ENCODE measurements around the gene CYP27B1.

Gene CYP27B1

GRCh38 chr12:57765003-57765697, 1.7 kb downstream of the CYP27B1 start:
- Histone ChIP-seq H3K9ac (ENCODE audit: low read length) (no peak overlapping the region), H3K36me3 (ENCODE audit: control insufficient read depth, insufficient read depth, low read length) (peaks cover 20% of the 10 kb centered on the region), H3K27me3 (ENCODE audit: control insufficient read depth, insufficient read depth, low read length) (peaks cover 66% of the 10 kb centered on the region), H3K27ac (ENCODE audit: low read depth, low read length) (no peak overlapping the region), H3K4me3 (ENCODE audit: low read depth, low read length) (peak overlapping the region; percentile 64), H3K4me1 (ENCODE audit: control insufficient read depth, insufficient read depth, low read length) (peaks cover 23% of the 10 kb centered on the region), H3K9me3 (ENCODE audit: control insufficient read depth, insufficient read depth, low read depth, low read length) (no peaks in the 10 kb centered on the region)

DNA sequence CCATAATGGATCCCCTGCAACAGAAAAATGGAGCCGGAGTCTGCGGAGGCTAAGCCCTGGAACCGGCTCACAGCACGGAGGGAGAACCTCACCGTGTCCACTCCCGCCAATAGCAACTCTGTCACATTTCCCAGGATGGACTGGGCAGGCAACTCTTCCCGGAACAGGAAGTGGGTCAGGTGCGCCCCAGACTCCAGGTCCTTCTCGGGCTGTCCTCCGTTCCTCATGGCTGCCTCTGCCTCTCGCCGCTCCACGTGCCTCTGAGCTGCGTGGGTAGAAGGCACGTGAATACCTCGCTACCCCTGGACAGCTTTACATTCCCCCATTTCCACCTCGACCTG, 2.2 kb downstream of the CYP27B1 start:
- H3K9ac ChIP-seq (ENCODE audit: low read length) = no peak overlapping the region
- no peaks in the 10 kb centered on the region for H3K9me3 ChIP-seq (ENCODE audit: control insufficient read depth, insufficient read depth, low read depth, low read length)
- H3K27me3 ChIP-seq (ENCODE audit: control insufficient read depth, insufficient read depth, low read length) = peaks cover 66% of the 10 kb centered on the region
- no peak overlapping the region for H3K27ac ChIP-seq (ENCODE audit: low read depth, low read length)
- H3K4me1 ChIP-seq (ENCODE audit: control insufficient read depth, insufficient read depth, low read length) = peaks cover 23% of the 10 kb centered on the region
- H3K36me3 ChIP-seq (ENCODE audit: control insufficient read depth, insufficient read depth, low read length) = peaks cover 15% of the 10 kb centered on the region
- peak overlapping the region; percentile 64 for H3K4me3 ChIP-seq (ENCODE audit: low read depth, low read length)

DNA sequence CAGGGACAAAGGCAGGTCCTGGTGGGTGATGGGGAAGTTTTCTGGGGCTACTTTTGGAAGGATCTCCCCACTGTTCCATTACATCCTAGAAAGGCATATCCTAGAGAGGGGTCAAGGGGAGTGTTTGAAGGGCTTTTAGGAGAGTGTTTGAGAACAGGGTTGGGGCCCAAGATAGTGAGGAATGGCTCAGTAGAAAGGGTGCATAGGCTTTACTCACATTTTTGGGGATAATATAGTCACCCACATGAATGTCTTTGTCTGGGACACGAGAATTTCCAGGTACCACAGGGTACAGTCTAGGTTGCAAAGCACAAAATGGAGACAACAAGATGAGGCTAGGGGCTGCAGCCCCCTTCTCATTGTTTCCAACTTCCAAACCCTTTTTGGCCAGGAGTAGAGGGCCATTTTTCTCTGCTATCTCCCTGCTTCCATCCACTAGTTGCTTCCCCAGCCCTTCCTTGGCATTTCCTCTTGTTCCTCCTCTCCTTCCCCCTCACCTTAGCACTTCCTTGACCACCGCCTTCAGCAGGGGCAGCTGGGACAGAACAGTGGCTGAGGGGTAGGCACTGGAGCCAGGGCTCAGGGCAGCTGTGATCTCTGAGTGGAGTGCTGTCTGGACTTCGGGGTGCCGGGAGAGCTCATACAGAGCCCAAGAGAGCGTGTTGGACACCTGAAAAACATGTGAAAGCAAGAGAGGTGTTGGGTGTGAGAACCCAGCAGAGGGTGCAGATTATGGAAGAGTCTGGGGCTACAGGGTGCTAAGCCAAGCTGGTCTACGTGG, 2.8 kb downstream of the CYP27B1 start:
- Histone ChIP-seq H3K9ac (ENCODE audit: low read length) (no peak overlapping the region), H3K27ac (ENCODE audit: low read depth, low read length) (no peak overlapping the region), H3K27me3 (ENCODE audit: control insufficient read depth, insufficient read depth, low read length) (peaks cover 68% of the 10 kb centered on the region), H3K4me1 (ENCODE audit: control insufficient read depth, insufficient read depth, low read length) (peaks cover 23% of the 10 kb centered on the region), H3K4me3 (ENCODE audit: low read depth, low read length) (peak overlapping the region; percentile 64), H3K9me3 (ENCODE audit: control insufficient read depth, insufficient read depth, low read depth, low read length) (no peaks in the 10 kb centered on the region), H3K36me3 (ENCODE audit: control insufficient read depth, insufficient read depth, low read length) (peaks cover 9% of the 10 kb centered on the region)

DNA sequence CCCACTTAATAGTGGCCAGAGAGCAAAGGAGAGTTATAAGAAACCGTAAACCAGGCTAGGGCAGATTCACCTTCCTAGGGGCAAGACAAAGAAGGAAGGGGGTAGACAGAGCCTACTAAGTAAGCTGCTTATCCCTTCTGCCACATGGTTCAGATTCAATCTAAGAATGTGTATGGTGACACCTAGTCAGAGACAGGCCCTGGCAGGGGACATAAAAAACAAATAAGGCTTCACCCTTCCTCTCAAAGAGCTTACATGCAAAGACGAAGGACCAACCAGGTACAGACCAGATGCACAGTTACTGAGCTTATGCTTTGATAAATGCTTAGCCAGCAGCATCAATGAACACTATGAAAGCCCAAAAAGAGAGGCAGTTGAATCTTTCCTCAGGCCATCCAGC, 4.4 kb downstream of the CYP27B1 start:
- no peak overlapping the region for H3K4me3 ChIP-seq (ENCODE audit: low read depth, low read length)
- no peak overlapping the region for H3K9ac ChIP-seq (ENCODE audit: low read length)
- H3K4me1 ChIP-seq (ENCODE audit: control insufficient read depth, insufficient read depth, low read length) = peaks cover 23% of the 10 kb centered on the region
- H3K36me3 ChIP-seq (ENCODE audit: control insufficient read depth, insufficient read depth, low read length) = no peaks in the 10 kb centered on the region
- H3K27ac ChIP-seq (ENCODE audit: low read depth, low read length) = no peak overlapping the region
- H3K27me3 ChIP-seq (ENCODE audit: control insufficient read depth, insufficient read depth, low read length) = peaks cover 83% of the 10 kb centered on the region
- no peaks in the 10 kb centered on the region for H3K9me3 ChIP-seq (ENCODE audit: control insufficient read depth, insufficient read depth, low read depth, low read length)

- Histone ChIP-seq H3K9ac (ENCODE audit: low read length) (no peak overlapping the region), H3K36me3 (ENCODE audit: control insufficient read depth, insufficient read depth, low read length) (no peaks in the 10 kb centered on the region), H3K9me3 (ENCODE audit: control insufficient read depth, insufficient read depth, low read depth, low read length) (no peaks in the 10 kb centered on the region), H3K4me1 (ENCODE audit: control insufficient read depth, insufficient read depth, low read length) (peaks cover 13% of the 10 kb centered on the region), H3K27ac (ENCODE audit: low read depth, low read length) (no peak overlapping the region), H3K4me3 (ENCODE audit: low read depth, low read length) (no peak overlapping the region), H3K27me3 (ENCODE audit: control insufficient read depth, insufficient read depth, low read length) (peaks cover 82% of the 10 kb centered on the region)
Measured at GRCh38 chr12:57761391-57761998, 5.4 kb downstream of the CYP27B1 start.

DNA sequence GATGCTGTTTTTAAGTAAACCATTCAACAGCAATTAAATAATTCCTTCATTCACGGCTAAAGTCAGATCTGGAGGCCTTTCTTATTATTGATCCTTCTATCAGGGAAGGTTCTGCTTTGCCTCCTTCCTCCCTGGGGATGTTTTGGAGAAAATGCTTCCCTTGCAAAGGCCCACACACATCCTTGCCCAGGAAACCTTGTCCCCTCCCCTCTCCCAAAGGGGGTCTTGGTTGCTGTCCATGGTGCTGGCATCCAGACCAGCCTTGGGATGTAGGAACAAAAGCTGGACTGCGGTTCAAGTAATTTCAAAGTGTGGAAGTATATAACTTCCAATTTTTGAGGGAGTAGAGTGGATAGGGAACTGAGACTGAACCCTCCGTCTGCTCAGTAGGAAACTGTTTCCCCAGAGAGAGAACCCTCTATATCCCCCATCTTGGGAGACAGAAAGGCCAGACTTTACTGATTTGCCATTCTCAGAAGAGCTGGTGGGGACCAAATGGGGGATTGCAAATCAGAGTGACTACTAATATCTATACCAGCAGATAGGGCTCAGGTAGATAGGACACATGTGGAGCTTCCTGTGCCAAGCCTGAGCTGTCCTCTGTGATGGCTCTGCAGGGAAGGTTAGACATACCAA, 6.4 kb downstream of the CYP27B1 start:
- Histone ChIP-seq H3K9me3 (ENCODE audit: control insufficient read depth, insufficient read depth, low read depth, low read length) (no peaks in the 10 kb centered on the region), H3K9ac (ENCODE audit: low read length) (no peak overlapping the region), H3K4me3 (ENCODE audit: low read depth, low read length) (no peak overlapping the region), H3K4me1 (ENCODE audit: control insufficient read depth, insufficient read depth, low read length) (peaks cover 7% of the 10 kb centered on the region; the same call in 1 of the 2 replicates), H3K27ac (ENCODE audit: low read depth, low read length) (no peak overlapping the region), H3K36me3 (ENCODE audit: control insufficient read depth, insufficient read depth, low read length) (no peaks in the 10 kb centered on the region), H3K27me3 (ENCODE audit: control insufficient read depth, insufficient read depth, low read length) (peaks cover 81% of the 10 kb centered on the region)

GRCh38 chr12:57759360-57759980, 7.4 kb downstream of the CYP27B1 start:
- Histone ChIP-seq H3K9ac (ENCODE audit: low read length) (no peak overlapping the region), H3K4me1 (ENCODE audit: control insufficient read depth, insufficient read depth, low read length) (peaks cover 3% of the 10 kb centered on the region; the same call in 1 of the 2 replicates), H3K27me3 (ENCODE audit: control insufficient read depth, insufficient read depth, low read length) (peaks cover 73% of the 10 kb centered on the region), H3K27ac (ENCODE audit: low read depth, low read length) (no peak overlapping the region), H3K4me3 (ENCODE audit: low read depth, low read length) (no peak overlapping the region), H3K36me3 (ENCODE audit: control insufficient read depth, insufficient read depth, low read length) (no peaks in the 10 kb centered on the region), H3K9me3 (ENCODE audit: control insufficient read depth, insufficient read depth, low read depth, low read length) (no peaks in the 10 kb centered on the region)

DNA sequence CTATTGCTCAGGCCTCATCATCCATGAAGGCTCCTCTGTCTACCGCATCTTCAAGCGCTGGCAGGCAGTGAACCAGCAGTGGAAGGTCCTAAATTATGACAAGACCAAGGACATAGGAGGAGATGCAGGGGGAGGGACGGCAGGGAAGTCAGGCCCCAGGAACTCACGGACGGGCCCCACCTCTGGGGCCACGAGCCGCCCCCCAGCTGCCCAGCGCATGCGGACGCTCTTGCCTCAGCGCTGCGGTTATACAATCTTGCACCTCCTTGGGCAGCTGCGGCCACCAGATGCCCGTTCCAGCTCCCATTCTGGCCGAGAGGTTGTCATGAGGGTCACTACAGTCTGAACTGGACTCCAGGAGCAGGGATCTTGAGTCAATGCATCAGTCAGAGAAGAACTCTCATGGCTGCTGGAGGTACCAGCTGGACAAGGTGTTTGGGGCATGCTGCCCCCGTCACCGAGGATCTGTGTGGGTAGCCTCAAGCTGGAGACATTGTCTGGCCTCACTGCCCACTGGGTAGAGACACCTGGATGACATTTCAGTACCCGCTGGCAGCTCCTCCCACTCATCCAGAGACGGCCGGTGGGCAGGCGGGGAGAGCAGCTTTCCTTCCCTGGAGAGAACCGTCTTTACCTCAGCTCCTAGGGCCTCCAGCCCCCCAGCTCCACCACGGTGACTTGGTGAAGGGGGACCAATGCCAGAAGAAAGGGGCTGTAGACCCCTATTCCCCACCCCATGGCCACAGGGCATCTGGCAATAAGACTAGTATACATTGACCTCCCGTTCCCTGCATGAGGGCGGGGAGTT, 8.1 kb downstream of the CYP27B1 start:
- H3K9ac ChIP-seq (ENCODE audit: low read length) = no peak overlapping the region
- peaks cover 73% of the 10 kb centered on the region for H3K27me3 ChIP-seq (ENCODE audit: control insufficient read depth, insufficient read depth, low read length)
- no peaks in the 10 kb centered on the region for H3K36me3 ChIP-seq (ENCODE audit: control insufficient read depth, insufficient read depth, low read length)

DNA sequence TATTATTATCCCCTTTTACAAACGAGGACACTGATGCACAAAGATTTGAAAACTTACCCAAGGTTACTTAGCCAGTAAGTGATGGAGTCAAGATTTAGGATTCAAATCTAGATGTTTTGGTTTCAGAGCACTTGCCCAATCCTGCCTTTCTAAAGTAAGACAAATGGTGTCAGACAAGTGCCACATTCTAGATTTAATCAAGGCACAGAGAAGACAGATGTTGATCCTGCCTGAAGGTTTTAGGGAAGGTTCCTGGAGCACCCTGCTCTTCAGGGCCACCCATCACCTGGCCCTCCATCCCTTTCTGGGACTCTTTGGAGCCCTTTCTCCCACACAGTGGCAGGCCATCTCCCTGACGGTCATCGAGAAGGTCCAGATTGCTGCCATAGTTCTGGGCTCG, 9.1 kb downstream of the CYP27B1 start:
- H3K9me3 ChIP-seq (ENCODE audit: control insufficient read depth, insufficient read depth, low read depth, low read length) = no peaks in the 10 kb centered on the region
- no peak overlapping the region for H3K9ac ChIP-seq (ENCODE audit: low read length)
- peaks cover 69% of the 10 kb centered on the region for H3K27me3 ChIP-seq (ENCODE audit: control insufficient read depth, insufficient read depth, low read length)
- no peak overlapping the region for H3K4me3 ChIP-seq (ENCODE audit: low read depth, low read length)
- H3K4me1 ChIP-seq (ENCODE audit: control insufficient read depth, insufficient read depth, low read length) = peaks cover 9% of the 10 kb centered on the region
- H3K27ac ChIP-seq (ENCODE audit: low read depth, low read length) = no peak overlapping the region
- no peaks in the 10 kb centered on the region for H3K36me3 ChIP-seq (ENCODE audit: control insufficient read depth, insufficient read depth, low read length)

More for the DNA sequence above, 8.1 kb downstream of the CYP27B1 start:
- no peaks in the 10 kb centered on the region for H3K9me3 ChIP-seq (ENCODE audit: control insufficient read depth, insufficient read depth, low read depth, low read length)
- H3K27ac ChIP-seq (ENCODE audit: low read depth, low read length) = no peak overlapping the region
- no peak overlapping the region for H3K4me3 ChIP-seq (ENCODE audit: low read depth, low read length)
- H3K4me1 ChIP-seq (ENCODE audit: control insufficient read depth, insufficient read depth, low read length) = 0 out of 2 replicates have a peak, but pooled peaks cover 6% of the 10 kb centered on the region

Data from HUES6 (cell line).